NCI-H1436 treated with DMSO at 0.1 percent for 48 hours (cell line): ENCODE measurements around the gene SSPN.

ENCODE experiments used
- DNase-seq: peaks from one replicate; lab custom pipeline; 2025; lab: John Stamatoyannopoulos, UW

The SSPN gene

DNA sequence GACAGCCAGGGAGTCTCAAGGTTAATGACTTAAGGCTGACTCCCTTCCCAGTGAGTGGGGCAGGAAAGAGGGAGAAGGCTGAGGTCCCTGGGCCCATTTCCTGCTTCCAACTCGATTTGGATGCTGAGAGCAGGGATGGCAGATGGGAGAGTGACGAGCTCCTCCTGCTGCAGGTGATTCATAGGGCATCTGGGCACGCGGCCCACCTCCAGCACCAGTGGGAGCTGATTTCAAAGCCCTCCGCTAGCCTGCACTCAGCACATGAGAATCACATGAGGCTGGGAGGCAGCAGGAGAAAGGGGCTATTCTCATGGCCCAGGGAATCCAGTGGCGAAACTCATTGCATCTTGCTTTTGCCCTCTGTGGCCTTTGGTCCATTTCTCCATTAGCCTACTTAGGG, 90.8 kb downstream of the SSPN start:
- no peak for DNase-seq

- DNase-seq = no peak
Measured at GRCh38 chr12:26287671-26288381, 92.5 kb downstream of the SSPN start.

- DNase-seq = no peak
Measured at GRCh38 chr12:26290565-26290964, 95.2 kb downstream of the SSPN start.

- no peak for DNase-seq
Measured at GRCh38 chr12:26292596-26292995, 97.2 kb downstream of the SSPN start.

- no peak for DNase-seq
Measured at GRCh38 chr12:26293612-26294011, 98.2 kb downstream of the SSPN start.

- no peak for DNase-seq
Measured at GRCh38 chr12:26295001-26295400, 99.6 kb downstream of the SSPN start.

GRCh38 chr12:26297396-26298070, 102.2 kb downstream of the SSPN start:
- DNase-seq = no peak

- DNase-seq = no peak
Measured at GRCh38 chr12:26298785-26299621, 103.6 kb downstream of the SSPN start.

DNA sequence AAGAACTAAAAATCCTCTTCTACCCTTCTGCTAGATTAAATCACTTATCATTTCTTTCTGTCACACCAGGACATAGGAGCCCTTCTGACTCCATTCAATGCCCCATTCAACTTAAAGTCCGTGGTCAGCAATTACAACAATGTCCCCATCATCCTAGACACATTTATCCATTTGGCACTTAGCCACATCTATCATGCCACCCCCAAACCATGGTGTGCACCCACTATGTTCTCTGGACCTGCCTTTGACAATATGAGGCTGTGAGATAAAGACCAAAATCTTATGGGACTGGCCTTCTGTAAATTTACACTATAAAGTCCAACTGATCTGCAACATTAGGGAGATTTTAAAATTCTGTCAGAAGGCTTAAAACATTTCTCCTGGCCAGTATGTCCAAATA, 104.4 kb downstream of the SSPN start:
- DNase-seq = no peak
